Mononuclear cell (primary cell): ENCODE results near the gene ESYT3. TPM values are rescaled to one million over a fixed set of nuclear protein-coding genes. Genes with fewer than 3 reads are reported as not detected.
"Not testable (repeated sequence)": the region's sequence is repeated elsewhere in the genome, so short reads cannot be mapped to it uniquely, and the experiment has no call there.

Experiments used
- H3K27me3 ChIP-seq: 2 replicates; pipeline ENCODE4 v1.6.0; 2011; ENCODE audit warnings: low read length, control low read depth; ENCODE audit not compliant: insufficient read depth
- H3K4me1 ChIP-seq: 2 replicates; pipeline ENCODE4 v1.5.1; 2011; ENCODE audit warnings: mild to moderate bottlenecking, low read length, control low read depth; ENCODE audit not compliant: insufficient read depth
- H3K4me3 ChIP-seq: 2 replicates; pipeline ENCODE4 v1.5.1; 2011; ENCODE audit warnings: mild to moderate bottlenecking, low read length, moderate library complexity
- H3K9me3 ChIP-seq: 2 replicates; pipeline ENCODE4 v1.5.1; 2011; ENCODE audit warnings: low read depth, mild to moderate bottlenecking, control low read depth, low read length
- total RNA-seq: library from RNA; depleted of rRNA; stranded (reverse); fragments of >200 nt; gene quantifications from one replicate; pipeline ENCODE4 v1.2.3, GENCODE V29; 2012

Gene ESYT3
- total RNA-seq, 1 donor = 0.21 TPM

DNA sequence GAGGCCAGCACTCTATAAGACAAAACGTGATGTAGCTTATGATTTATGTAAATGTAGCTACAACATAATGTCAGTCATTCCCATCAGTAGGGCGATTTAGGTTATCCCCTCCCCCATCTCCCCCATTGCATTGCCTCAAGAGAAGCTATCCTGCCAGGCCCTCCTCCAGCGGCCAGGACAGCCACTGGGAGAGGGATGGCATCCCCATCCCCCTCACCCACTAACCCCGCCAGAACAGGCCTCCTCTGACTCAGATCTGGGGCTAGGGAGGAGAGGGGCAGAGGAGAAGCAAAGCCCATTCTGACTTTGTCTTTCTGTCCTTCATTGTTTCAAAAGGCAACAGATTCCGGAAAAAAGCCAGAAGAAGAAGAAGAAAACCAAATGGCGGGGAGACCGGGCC is 32.6 kb upstream of the ESYT3 start:
- Histone ChIP-seq H3K4me3 (no peak overlapping the region), H3K9me3 (no peaks in the 10 kb centered on the region), H3K27me3 (no peaks in the 10 kb centered on the region), H3K4me1 (no peaks in the 10 kb centered on the region)

DNA sequence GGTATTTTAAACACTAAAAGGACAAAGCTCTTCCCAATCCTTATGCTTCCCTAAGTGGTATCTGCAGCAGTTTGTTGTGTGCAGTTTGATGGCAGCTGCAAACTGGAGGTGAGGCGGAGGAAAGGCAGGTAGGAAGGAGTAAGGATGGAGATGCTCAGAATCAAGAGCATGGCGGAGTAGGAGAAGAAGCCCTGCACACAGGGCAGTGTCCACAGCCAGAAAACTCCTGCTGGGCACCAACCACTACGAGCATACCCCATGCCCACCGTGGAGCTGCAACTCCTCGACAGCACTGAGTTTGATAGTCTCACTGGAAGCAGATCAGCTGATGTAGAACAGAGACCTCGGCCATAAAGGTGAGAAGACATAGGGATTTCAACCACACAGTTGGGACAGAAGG is 30.3 kb upstream of the ESYT3 start:
- Histone ChIP-seq H3K4me3 (no peak overlapping the region), H3K4me1 (no peaks in the 10 kb centered on the region), H3K27me3 (no peaks in the 10 kb centered on the region), H3K9me3 (no peaks in the 10 kb centered on the region)

DNA sequence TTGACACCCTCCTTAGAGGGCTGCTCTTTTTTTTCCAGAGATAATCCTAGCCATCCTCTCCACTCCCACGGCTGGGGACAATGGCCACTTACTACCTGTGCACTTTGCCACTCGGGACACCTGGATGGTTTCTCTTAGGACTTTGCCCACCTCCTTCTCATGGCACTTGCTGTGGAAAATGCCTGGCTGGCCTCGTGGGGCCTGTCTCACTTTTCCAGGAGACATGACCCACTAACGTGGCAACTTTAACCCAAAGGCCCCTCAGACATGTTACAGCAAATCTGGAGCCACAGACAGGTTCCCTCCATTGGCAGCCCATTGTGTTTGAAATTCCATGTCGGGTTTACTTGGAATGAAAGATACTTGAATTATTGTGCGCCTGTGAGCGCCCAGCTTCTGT is 29.4 kb upstream of the ESYT3 start:
- Histone ChIP-seq H3K4me3 (no peak overlapping the region), H3K9me3 (no peaks in the 10 kb centered on the region), H3K27me3 (no peaks in the 10 kb centered on the region), H3K4me1 (no peaks in the 10 kb centered on the region)

DNA sequence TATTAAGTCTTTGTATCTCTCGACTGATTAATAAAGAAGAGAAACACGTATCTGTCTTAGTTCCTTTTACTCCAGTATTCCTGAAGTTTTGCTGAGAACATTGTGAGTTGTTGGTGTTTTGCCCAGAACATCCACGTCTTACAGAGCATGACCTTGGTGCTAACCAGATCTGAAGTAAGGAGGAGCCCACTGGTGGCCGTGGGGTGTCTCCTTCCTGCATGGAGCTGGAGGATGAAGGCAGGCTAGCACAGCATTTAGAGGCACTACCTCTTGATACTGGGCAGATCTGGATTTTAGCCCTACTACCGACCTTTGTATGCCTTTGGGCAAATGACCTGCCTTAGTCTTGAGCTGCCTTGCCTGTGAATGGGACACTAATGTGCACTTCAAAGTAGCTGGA is 28.9 kb upstream of the ESYT3 start:
- Histone ChIP-seq H3K4me1 (peaks cover 3% of the 10 kb centered on the region), H3K9me3 (no peaks in the 10 kb centered on the region), H3K4me3 (no peak overlapping the region), H3K27me3 (no peaks in the 10 kb centered on the region)

DNA sequence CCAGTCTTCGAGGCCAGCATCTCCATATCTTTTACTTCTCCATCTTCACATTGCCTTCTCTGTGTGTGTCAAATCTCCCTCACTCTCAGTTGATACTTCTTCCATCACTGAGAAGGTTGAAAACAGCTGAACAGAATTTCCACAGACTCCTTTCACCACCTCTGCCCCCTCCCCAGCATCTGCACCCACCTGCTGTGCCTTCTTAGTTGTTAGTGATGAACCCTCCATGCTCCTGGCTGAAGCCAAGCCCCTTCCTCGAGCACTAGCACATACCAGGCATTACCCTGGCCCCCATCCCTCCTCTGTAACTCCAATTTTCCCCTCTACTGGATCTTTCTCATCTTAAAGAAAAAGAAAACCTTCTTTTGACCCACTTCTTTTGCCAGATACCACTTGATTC is 27.8 kb upstream of the ESYT3 start:
- H3K27me3 ChIP-seq = no peaks in the 10 kb centered on the region
- H3K4me1 ChIP-seq = peaks cover 10% of the 10 kb centered on the region
- H3K4me3 ChIP-seq = no peak overlapping the region
- no peaks in the 10 kb centered on the region for H3K9me3 ChIP-seq

DNA sequence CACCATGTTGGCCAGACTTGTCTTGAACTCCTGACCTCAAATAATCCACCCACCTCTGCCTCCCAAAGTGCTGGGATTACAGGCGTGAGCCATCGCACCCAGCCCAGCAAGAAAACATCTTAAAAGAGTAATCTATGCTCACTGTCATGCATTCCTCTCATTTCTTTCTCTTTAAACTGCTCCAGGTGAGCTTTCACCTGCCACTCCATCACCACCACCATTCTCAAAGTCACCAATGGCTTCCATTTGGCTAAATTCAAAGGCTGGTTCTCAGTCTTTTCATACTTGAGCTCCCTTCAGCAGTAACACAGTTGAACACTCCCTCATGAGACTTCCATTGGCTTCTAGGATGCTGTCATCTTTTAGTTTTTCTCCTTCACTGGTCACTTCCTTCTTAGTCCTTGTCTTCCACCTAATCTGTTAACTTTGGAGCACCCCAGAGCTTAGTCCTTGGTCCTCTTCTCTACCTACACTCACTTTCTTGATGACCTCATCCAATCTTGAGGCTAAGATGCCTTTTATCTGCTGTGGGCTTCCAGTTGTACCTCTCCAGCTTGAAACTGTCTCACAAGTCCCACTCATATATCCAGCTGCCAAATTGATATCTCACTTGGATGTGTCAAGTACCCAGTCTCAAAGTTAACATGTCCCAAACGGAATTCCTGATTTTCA is 27.0 kb upstream of the ESYT3 start:
- Histone ChIP-seq H3K9me3 (no peaks in the 10 kb centered on the region), H3K27me3 (no peaks in the 10 kb centered on the region), H3K4me1 (peaks cover 10% of the 10 kb centered on the region), H3K4me3 (no peak overlapping the region)

DNA sequence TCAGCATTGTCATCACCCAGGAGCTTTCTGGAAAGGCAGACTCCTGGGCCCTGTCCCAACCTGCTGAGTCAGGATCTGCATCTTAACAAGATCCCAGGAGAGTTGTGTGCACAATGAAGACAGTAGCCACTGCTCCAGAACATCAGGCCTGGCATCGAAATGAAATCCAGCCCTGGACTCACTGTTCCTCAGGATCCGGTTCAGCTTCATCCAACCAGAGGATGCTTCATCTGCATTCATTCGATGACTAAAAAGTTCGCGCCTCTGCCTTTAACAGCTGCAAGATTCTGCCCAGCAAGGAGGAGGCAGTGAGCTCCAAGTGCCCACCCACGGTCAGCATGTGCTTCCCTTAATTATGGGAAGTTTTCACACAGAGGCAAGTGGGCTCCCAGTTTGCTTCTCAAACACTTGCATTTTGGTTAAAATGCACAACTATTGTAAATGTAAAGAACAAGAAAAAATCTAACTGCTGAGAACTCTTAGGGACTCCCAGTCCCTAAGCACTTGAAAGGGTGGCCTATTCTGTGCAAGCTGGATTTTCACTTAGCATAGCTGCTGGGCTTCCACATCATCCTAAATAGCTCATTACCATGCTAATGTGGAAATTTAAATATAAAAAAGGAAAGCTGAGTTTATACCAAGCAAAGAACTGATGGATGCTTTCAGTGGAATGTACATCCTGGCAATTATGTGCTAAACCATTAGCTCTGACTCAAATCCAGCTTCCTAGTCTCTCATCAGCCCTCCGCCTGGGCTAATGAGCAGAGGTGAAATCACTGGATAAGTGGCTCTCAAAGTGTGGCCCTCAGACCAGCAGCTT is 25.5 kb upstream of the ESYT3 start:
- Histone ChIP-seq H3K9me3 (no peaks in the 10 kb centered on the region), H3K4me1 (peaks cover 19% of the 10 kb centered on the region), H3K4me3 (no peak overlapping the region), H3K27me3 (no peaks in the 10 kb centered on the region)

DNA sequence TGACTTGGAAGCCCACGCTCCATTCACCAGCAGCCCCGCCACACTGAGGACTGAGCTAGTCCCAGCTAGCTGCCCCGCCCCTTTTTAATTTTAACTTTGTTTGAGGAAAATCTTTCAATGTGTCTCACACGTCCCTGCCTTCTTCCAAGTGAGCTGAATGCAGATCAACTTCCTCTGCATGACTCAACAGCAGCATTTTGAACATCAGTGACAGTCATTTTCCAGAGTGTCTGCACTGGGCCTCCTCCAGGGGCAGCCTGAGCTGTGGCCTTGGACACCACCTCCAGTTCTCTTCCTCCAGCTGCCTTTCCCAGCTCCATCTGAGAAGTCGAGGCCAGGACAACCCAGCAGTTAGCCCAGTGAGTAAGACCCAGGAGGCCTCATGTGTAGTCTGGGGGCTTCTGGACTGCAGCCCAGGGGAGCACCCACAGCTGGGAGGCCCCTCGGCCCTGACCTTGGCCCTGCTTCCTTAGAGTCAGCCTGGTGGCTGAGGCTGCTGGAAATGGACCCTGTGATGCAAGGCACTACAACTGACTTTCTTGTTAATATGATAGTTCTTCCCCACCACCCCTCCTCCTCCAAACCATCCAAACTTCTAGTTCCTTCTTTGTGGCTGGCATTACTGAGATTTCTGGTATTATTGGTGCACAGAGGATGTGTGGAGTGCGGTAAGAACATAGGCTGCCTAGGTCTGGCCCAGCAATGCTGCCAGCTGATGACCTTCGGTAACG is 21.4 kb upstream of the ESYT3 start:
- H3K27me3 ChIP-seq = no peaks in the 10 kb centered on the region
- H3K9me3 ChIP-seq = no peaks in the 10 kb centered on the region
- no peak overlapping the region for H3K4me3 ChIP-seq
- peaks cover 19% of the 10 kb centered on the region for H3K4me1 ChIP-seq

DNA sequence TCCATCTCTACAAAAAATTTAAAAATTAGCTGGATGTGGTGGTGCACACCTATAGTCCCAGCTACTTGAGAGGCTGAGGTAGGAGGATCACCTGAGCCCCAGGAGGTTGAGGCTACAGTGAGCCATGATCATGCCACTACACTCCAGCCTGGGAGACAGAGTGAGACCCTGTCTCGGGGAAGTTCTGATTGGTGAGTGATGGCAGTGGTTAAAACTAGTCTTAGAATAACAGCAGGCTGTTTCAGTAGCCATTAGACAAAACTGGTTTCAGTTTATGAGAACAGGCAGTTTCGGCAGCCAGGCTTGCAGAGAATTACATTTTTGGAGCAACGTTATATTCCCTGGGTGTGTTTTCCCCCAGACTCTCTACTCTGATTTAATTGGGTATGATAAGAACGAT is 18.2 kb upstream of the ESYT3 start:
- H3K9me3 ChIP-seq, H3K27me3 ChIP-seq, H3K4me3 ChIP-seq, H3K4me1 ChIP-seq: not testable (repeated sequence)

DNA sequence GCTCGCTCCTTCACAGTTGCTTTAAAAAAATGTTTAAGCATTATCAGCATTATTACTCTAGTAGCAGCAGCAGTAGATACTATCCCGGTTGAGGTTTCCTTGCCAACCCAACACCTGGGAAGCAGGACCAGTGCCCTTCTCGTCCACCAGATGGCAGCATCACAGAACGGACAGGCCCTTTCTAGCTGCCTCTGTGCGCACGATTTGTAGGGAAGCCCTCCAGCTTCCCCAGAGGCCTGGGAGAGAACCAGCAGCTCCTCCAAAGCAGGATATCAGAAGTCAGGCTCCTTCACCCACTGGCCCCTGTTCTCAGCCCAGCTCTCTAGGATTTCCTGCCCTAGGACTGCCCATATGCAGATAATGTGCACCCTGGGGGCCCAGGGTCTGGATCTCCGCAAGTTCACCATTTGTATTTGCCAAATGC is 16.8 kb upstream of the ESYT3 start:
- H3K4me1 ChIP-seq = peaks cover 8% of the 10 kb centered on the region
- no peaks in the 10 kb centered on the region for H3K9me3 ChIP-seq
- H3K4me3 ChIP-seq = no peak overlapping the region
- H3K27me3 ChIP-seq = no peaks in the 10 kb centered on the region

DNA sequence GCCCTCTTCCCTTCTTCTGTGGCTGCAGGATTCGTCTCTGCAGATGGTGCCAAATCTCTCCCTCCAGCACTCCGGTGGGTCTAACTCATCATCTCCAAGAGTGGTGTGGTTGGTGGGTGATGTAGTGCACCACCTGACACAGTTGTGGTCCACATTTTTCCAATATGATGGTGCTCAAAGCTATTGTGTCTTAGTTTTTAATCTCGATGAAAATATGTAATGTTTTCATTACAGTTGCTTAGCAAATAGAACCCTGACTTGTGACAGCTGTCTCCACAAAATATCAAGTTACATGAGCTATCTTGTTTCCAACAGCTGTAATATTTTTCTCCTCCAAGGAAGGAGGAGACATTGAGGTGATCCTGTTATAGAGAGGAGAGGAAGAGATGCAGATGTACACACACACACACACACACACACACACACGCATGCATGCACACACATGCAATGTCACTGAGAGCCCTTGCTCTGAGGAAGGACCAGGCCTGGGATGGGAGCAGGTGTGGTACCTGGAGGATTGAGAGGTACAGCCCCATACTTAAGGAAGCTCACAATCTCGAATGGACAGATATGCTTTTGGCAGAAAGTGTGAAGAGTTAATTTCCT is 15.7 kb upstream of the ESYT3 start:
- no peaks in the 10 kb centered on the region for H3K27me3 ChIP-seq
- H3K9me3 ChIP-seq = no peaks in the 10 kb centered on the region
- H3K4me1 ChIP-seq = no peaks in the 10 kb centered on the region
- no peak overlapping the region for H3K4me3 ChIP-seq

DNA sequence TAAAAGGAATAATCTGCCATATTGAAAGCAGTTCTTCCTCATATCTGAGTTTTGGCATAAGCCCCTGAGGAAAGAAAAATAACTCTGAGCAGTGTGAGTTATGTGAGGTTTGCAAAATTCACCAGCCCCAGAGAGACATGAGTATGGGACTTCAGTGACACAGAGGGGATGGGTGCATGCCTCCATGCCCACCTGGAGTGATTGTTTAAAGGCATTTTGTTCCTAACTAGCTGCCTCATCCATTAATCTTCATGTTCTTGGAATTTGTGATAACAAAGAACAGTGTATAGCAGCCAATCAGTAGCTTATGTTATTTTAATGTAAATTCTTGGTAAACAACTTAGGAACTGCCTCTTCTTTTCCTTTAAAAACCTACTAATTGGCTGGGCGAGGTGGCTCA is 11.1 kb upstream of the ESYT3 start:
- Histone ChIP-seq H3K4me1 (no peaks in the 10 kb centered on the region), H3K27me3 (no peaks in the 10 kb centered on the region), H3K9me3 (no peaks in the 10 kb centered on the region), H3K4me3 (no peak overlapping the region)

DNA sequence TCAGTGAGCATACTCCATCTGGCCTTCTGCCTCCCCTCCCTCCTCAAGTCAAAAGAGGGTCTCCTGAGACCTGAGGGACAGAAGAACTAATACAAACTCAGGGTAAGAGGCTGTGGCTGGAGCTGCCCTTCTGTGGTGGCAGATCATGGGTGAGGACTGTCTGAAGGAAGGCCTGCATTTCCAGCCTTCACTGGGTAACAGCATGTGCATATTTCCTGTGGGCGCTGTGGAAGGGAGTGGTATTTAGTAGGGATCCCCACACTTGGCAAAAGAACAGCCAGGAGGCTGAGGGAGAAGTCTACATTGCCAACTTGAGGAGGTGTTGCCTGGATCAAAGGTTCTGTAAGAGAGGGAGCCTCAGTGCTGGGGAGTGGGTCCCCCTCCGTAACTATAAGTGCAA is 10.1 kb upstream of the ESYT3 start:
- Histone ChIP-seq H3K4me3 (no peak overlapping the region), H3K9me3 (no peaks in the 10 kb centered on the region), H3K4me1 (no peaks in the 10 kb centered on the region), H3K27me3 (no peaks in the 10 kb centered on the region)

DNA sequence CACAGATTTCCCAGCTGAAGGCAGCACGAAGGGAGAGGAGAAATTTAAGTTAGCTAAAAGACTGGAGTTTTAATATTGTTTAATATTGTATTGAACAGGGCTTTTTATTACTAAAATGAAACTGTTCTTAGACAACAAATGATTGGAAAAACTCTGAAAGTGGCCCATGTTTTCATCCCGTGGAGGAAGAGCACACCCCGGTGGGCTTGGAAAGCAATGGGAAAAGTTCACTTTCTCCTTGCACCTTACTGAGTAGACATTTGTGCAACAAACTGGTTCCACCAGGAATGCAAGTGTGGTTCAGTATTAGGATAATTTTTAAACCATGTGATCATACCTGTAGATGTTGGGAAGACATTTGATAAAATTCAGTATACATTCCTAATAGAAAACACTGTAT is 8.2 kb upstream of the ESYT3 start:
- no peak overlapping the region for H3K4me3 ChIP-seq
- H3K4me1 ChIP-seq = no peaks in the 10 kb centered on the region
- H3K9me3 ChIP-seq = no peaks in the 10 kb centered on the region
- H3K27me3 ChIP-seq = no peaks in the 10 kb centered on the region

DNA sequence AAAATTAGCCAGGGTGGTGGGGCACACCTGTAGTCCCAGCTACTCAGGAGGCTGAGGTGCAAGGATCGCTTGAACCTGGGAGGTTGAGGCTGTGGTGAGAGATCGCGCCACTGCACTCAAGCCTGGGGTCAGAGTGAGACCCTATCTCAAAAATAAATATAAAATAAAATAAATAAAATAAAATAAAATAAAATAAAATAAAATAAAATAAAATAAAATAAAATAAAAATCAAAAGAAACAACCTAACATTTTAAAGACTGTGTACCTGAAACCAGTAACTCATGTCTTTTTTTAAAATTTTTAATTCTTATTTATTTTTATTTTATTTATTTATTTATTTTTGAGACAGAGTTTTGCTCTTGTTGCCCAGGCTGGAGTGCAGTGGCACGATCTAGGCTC is 7.7 kb upstream of the ESYT3 start:
- not testable (repeated sequence) for H3K27me3 ChIP-seq, H3K4me1 ChIP-seq, H3K9me3 ChIP-seq, H3K4me3 ChIP-seq
